ENCODE results near the gene PROSER2. TPM values are rescaled to one million over a fixed set of nuclear protein-coding genes. Genes with fewer than 3 reads are reported as not detected.

Gene PROSER2
- total and polyA plus RNA-seq, 8 donors: 1.3 to 16.2 (median 5.7) TPM; not detected in 1

DNA sequence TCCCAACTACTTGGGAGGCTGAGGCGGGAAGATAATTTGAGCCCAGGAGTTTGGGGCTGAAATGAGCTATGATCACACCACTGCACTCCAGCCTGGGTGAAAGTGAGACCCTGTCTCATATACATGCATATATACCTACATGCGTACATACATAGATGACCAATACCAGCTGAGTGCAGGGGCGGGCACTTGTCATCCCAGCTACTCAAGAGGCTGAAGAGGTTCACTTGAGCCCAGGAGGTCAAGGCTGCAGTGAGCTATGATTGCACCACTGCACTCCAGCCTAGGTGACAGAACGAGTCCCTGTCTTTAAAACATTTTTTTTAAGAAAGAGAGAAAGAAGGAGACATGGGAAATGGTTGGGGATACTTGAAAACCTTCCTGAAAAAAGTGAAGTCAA is 17.4 kb upstream of the PROSER2 start:
- Histone ChIP-seq H3K4me1 (peaks cover 0 to 5% (median 0%) of the 10 kb centered on the region in 4 donors), H3K9me3 (no peaks in the 10 kb centered on the region), H3K27me3 (peaks cover 0 to 15% (median 0%) of the 10 kb centered on the region in 3 donors), H3K4me3 (no peak overlapping the region), H3K36me3 (no peaks in the 10 kb centered on the region), H3K27ac (no peak overlapping the region)
- 77 to 93% (median 90%) methylated on average over 4 of the region's 4 CpGs for WGBS, 5 donors
- no peak for DNase-seq
- intact Hi-C loops (cut with DNase I; ENCODE audit: low total_unique reads): no loop called here
- TF ChIP-seq, protein P1, sequence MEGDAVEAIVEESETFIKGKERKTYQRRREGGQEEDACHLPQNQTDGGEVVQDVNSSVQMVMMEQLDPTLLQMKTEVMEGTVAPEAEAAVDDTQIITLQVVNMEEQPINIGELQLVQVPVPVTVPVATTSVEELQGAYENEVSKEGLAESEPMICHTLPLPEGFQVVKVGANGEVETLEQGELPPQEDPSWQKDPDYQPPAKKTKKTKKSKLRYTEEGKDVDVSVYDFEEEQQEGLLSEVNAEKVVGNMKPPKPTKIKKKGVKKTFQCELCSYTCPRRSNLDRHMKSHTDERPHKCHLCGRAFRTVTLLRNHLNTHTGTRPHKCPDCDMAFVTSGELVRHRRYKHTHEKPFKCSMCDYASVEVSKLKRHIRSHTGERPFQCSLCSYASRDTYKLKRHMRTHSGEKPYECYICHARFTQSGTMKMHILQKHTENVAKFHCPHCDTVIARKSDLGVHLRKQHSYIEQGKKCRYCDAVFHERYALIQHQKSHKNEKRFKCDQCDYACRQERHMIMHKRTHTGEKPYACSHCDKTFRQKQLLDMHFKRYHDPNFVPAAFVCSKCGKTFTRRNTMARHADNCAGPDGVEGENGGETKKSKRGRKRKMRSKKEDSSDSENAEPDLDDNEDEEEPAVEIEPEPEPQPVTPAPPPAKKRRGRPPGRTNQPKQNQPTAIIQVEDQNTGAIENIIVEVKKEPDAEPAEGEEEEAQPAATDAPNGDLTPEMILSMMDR (IDR thresholded peaks at IDR 0.05): no peak
- no peak for TF ChIP-seq POLR2A (IDR thresholded peaks at IDR 0.05)
- no peak for TF ChIP-seq POLR2AphosphoS5 (IDR thresholded peaks at IDR 0.05)
- TF ChIP-seq EP300 (IDR thresholded peaks at IDR 0.05): no peak

DNA sequence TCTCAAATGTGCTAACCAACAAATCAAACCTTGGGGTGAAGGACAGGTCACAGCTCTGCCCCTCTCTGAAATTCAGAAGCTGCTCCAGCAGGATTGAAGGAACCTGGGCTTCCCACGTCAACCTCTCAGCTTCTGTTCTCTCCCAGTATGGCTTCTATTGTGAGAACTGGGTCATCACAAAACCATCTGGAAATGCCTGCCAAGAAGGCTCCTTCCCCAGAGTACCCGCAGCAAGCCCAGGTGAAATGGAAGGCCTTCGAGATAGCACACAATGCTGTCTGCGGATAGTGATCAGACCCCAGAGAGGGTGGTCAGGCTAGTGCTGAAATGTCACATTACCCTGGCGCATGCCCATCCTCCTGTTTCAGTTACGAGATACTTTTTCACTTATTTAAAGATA is 16.4 kb upstream of the PROSER2 start:
- 79 to 90% (median 88%) methylated on average over 6 of the region's 6 CpGs for WGBS, 5 donors

DNA sequence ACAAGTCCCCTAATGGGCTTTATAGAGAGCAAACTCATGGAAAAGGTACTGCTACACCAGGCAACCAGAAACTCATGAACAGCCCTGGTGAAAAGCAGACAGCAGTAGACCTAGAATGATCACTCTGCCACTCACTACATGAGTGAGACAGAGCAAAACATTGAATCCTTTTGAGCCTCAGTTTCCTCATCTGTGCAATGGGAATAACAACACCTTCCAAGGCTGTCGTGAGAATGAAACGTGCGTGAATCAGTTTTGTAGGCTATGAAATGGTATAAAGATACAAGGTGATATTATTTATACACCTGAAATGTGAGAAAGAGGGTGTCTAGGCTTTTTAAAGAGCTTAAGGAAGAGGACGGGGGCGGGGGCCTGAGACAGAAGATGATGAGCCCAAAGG is 14.3 kb upstream of the PROSER2 start:
- H3K4me3 ChIP-seq: no peak overlapping the region
- peaks cover 0 to 5% (median 0%) of the 10 kb centered on the region in 4 donors for H3K4me1 ChIP-seq
- 90 to 97% (median 96%) methylated on average over 5 of the region's 5 CpGs for WGBS, 5 donors
- TF ChIP-seq EP300 (IDR thresholded peaks at IDR 0.05) (no peak), POLR2AphosphoS5 (IDR thresholded peaks at IDR 0.05) (no peak), POLR2A (IDR thresholded peaks at IDR 0.05) (no peak)
- TF ChIP-seq, protein P1 (IDR thresholded peaks at IDR 0.05): no peak
- no peak overlapping the region for H3K27ac ChIP-seq
- H3K27me3 ChIP-seq: peaks cover 0 to 16% (median 0%) of the 10 kb centered on the region in 3 donors
- H3K36me3 ChIP-seq: no peaks in the 10 kb centered on the region
- no peak for DNase-seq
- intact Hi-C loops (cut with DNase I; ENCODE audit: low total_unique reads): no loop called here
- H3K9me3 ChIP-seq: no peaks in the 10 kb centered on the region

More for the DNA sequence above, 16.4 kb upstream of the PROSER2 start:
- Histone ChIP-seq H3K9me3 (no peaks in the 10 kb centered on the region), H3K4me3 (no peak overlapping the region), H3K4me1 (peaks cover 0 to 5% (median 0%) of the 10 kb centered on the region in 4 donors), H3K27ac (no peak overlapping the region), H3K36me3 (no peaks in the 10 kb centered on the region), H3K27me3 (peaks cover 0 to 16% (median 0%) of the 10 kb centered on the region in 3 donors)
- intact Hi-C loops (cut with DNase I; ENCODE audit: low total_unique reads): no loop called here
- TF ChIP-seq EP300 (IDR thresholded peaks at IDR 0.05) (no peak), POLR2AphosphoS5 (IDR thresholded peaks at IDR 0.05) (no peak), POLR2A (IDR thresholded peaks at IDR 0.05) (no peak)
- TF ChIP-seq, protein P1 (IDR thresholded peaks at IDR 0.05): no peak
- no peak for DNase-seq

DNA sequence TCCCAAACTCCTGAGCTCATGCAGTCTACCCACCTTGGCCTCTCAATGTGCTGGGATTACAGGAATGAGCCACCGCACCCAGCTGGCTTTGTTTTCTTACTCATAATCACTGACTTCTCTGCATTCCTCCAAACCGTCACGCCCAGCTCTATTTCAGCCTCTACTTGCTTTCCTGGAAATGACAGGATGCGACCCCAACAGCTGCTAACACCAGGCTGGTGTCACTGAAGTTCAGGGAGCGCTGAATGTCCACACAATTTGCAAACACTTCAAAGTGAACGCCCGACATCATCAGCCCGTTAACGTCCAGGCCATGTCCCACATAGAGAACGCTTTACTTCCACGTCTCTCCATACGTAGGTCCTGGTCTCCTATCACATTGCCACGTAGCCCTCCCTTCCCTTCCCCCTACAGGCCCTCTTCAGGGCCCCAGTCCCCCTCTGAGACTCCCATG is 12.8 kb upstream of the PROSER2 start:
- Histone ChIP-seq H3K27ac (no peak overlapping the region), H3K27me3 (peaks cover 0 to 11% (median 0%) of the 10 kb centered on the region in 3 donors), H3K4me3 (no peak overlapping the region), H3K9me3 (no peaks in the 10 kb centered on the region), H3K36me3 (no peaks in the 10 kb centered on the region), H3K4me1 (peaks cover 0 to 5% (median 0%) of the 10 kb centered on the region in 4 donors)
- DNase-seq: peak in 1 of 2 donors; percentile 77
- WGBS, 5 donors: 27 to 44% (median 36%) methylated on average over 13 of the region's 13 CpGs
- intact Hi-C loops (cut with DNase I; ENCODE audit: low total_unique reads): no loop called here
- TF ChIP-seq, protein P1 (IDR thresholded peaks at IDR 0.05): no peak
- no peak for TF ChIP-seq EP300 (IDR thresholded peaks at IDR 0.05)
- no peak for TF ChIP-seq POLR2A (IDR thresholded peaks at IDR 0.05)
- no peak for TF ChIP-seq POLR2AphosphoS5 (IDR thresholded peaks at IDR 0.05)
